HEK293 (cell line): Measurements from ENCODE around the gene EMP1.
"Not testable (repeated sequence)": the region's sequence is repeated elsewhere in the genome, so short reads cannot be mapped to it uniquely, and the experiment has no call there.

Experiments
- CTCF ChIA-PET: fragments of 350-600 bp; formaldehyde crosslinking; extraction: SDS; loops from one replicate; lab custom pipeline; 2021; ENCODE audit warnings: antibody characterized with exemption; lab: Yijun Ruan, JAX
- POLR2A ChIA-PET: fragments of 300-600 bp; formaldehyde crosslinking; extraction: SDS; loops from one replicate; lab custom pipeline; 2020; ENCODE audit warnings: antibody characterized with exemption, inconsistent platforms; lab: Yijun Ruan, JAX
- H3K27ac ChIP-seq: fragments of 200-500 bp; sonication (Bioruptor generic); 2 replicates; pipeline ENCODE4 v1.5.1; 2014; ENCODE audit warnings: low read depth, low read length, control low read depth, inconsistent platforms; ENCODE audit errors: extremely low read depth
- H3K36me3 ChIP-seq, 2 experiments: fragments of 200-500 bp in 1 of 2; sonication (Bioruptor generic) in 1 of 2; 1 replicate in 1 of 2; 2 replicates in 1 of 2; pipeline ENCODE4 v1.5.1; 2014 to 2017; ENCODE audit warnings: inconsistent platforms in 2 of 2, low read length in 2 of 2; ENCODE audit not compliant: control insufficient read depth in 2 of 2, insufficient read depth in 1 of 2
- H3K4me1 ChIP-seq: fragments of 200-500 bp; sonication (Bioruptor generic); 2 replicates; pipeline ENCODE4 v1.5.1; 2014; ENCODE audit warnings: mild to moderate bottlenecking, low read length, inconsistent platforms; ENCODE audit not compliant: control insufficient read depth, insufficient read depth
- H3K4me3 ChIP-seq: 2 replicates; pipeline ENCODE4 v1.5.1; 2011; ENCODE audit warnings: low read depth, mild to moderate bottlenecking, control low read depth, low read length, moderate library complexity
- H3K9me3 ChIP-seq: fragments of 200-500 bp; sonication (Bioruptor generic); 2 replicates; pipeline ENCODE4 v1.5.1; 2014; ENCODE audit warnings: low read depth, low read length, inconsistent platforms; ENCODE audit not compliant: control insufficient read depth, insufficient read depth
- BCL6B ChIP-seq: fragments of 450-650 bp; formaldehyde crosslinking; IDR thresholded peaks from 2 replicates; pipeline ENCODE4 v1.5.1; 2017; ENCODE audit warnings: missing biosample characterization, missing genetic modification characterization
- MZF1 ChIP-seq: fragments of 450-650 bp; formaldehyde crosslinking; IDR thresholded peaks from 2 replicates; pipeline ENCODE4 v1.5.1; 2017; ENCODE audit warnings: missing biosample characterization, missing genetic modification characterization, borderline replicate concordance
- PRDM10 ChIP-seq: fragments of 450-650 bp; formaldehyde crosslinking; IDR thresholded peaks from 2 replicates; pipeline ENCODE4 v1.5.1; 2016; ENCODE audit warnings: missing biosample characterization, missing genetic modification characterization
- ZNF16 ChIP-seq: fragments of 450-650 bp; formaldehyde crosslinking; IDR thresholded peaks from 2 replicates; pipeline ENCODE4 v1.5.1; 2016; ENCODE audit warnings: low read depth, missing biosample characterization, missing genetic modification characterization
- ZNF214 ChIP-seq: fragments of 450-650 bp; formaldehyde crosslinking; IDR thresholded peaks from 2 replicates; pipeline ENCODE4 v1.5.1; 2017; ENCODE audit warnings: missing biosample characterization, mild to moderate bottlenecking, missing genetic modification characterization, borderline replicate concordance
- ZNF513 ChIP-seq: fragments of 450-650 bp; IDR thresholded peaks from 2 replicates; pipeline ENCODE4 v1.5.1; 2018; ENCODE audit warnings: missing biosample characterization, missing genetic modification characterization
- ZNF548 ChIP-seq: fragments of 450-650 bp; formaldehyde crosslinking; IDR thresholded peaks from 2 replicates; pipeline ENCODE4 v1.5.1; 2016; ENCODE audit warnings: missing biosample characterization, missing genetic modification characterization
- ZNF561 ChIP-seq: fragments of 450-650 bp; IDR thresholded peaks from 2 replicates; pipeline ENCODE4 v1.5.1; 2018; ENCODE audit warnings: missing biosample characterization, missing genetic modification characterization, borderline replicate concordance
- ZNF660 ChIP-seq: fragments of 450-650 bp; IDR thresholded peaks from 2 replicates; pipeline ENCODE4 v1.5.1; 2018; ENCODE audit warnings: missing biosample characterization, mild to moderate bottlenecking, missing genetic modification characterization

The EMP1 gene

GRCh38 chr12:13258717-13259119 lies 62.2 kb downstream of the EMP1 start (continued):
- TF ChIP-seq MZF1 (tag by site-specific recombination) (peak; percentile 53; the same call in 1 of the 2 replicates), ZNF214 (tag by site-specific recombination) (no peak), ZNF561 (no peak), ZNF513 (tag by site-specific recombination) (peak; percentile 70; the same call in 1 of the 2 replicates), PRDM10 (tag by site-specific recombination) (0 out of 2 replicates have a peak, but pooled peaks have one; percentile 13), BCL6B (tag by site-specific recombination) (peak; percentile 98)
- TF ChIP-seq, all 188 proteins: peak for 10

GRCh38 chr12:13259625-13260024 lies 63.1 kb downstream of the EMP1 start:
- POLR2A ChIA-PET, H3K27ac ChIP-seq, H3K36me3 ChIP-seq, H3K4me3 ChIP-seq, H3K9me3 ChIP-seq: not testable (repeated sequence)
- peaks cover 14% of the 10 kb centered on the region for H3K4me1 ChIP-seq
- CTCF ChIA-PET: interaction anchor here (0.7 to 1.1 kb wide), 2 partner anchors 276 to 863 kb away, joined by 4 to 5 read pairs; no protein-coding TSS in a partner anchor

GRCh38 chr12:13267826-13268225 lies 71.3 kb downstream of the EMP1 start:
- H3K9me3 ChIP-seq, H3K4me1 ChIP-seq, H3K36me3 ChIP-seq, H3K4me3 ChIP-seq, H3K27ac ChIP-seq, POLR2A ChIA-PET: not testable (repeated sequence)
- CTCF ChIA-PET: interaction anchor here (0.9 to 3.9 kb wide), 3 partner anchors 10 to 267 kb away, joined by 3 to 32 read pairs (median 10); no protein-coding TSS in a partner anchor

GRCh38 chr12:13268581-13268980 lies 72.1 kb downstream of the EMP1 start:
- ChIA-PET POLR2A (no interaction called here), CTCF (interaction anchor here (0.7 to 3.9 kb wide), 4 partner anchors 10 to 391 kb away, joined by 3 to 32 read pairs (median 6); no protein-coding TSS in a partner anchor)

More at GRCh38 chr12:13268581-13268980, 72.1 kb downstream of the EMP1 start:
- no peak for TF ChIP-seq ZNF16 (tag by site-specific recombination)
- no peak for TF ChIP-seq ZNF660 (tag by site-specific recombination)
- no peak for TF ChIP-seq ZNF548
- H3K4me1 ChIP-seq: no peaks in the 10 kb centered on the region
- H3K27ac ChIP-seq: no peak overlapping the region
- no peaks in the 10 kb centered on the region for H3K36me3 ChIP-seq
- H3K9me3 ChIP-seq: no peaks in the 10 kb centered on the region
- H3K4me3 ChIP-seq: no peak overlapping the region
